Subcutaneous adipose tissue (tissue), 4 donors: ENCODE results near the gene MRO. TPM values are rescaled to one million over a fixed set of nuclear protein-coding genes. Genes with fewer than 3 reads are reported as not detected.

Experiments used
- total RNA-seq, 4 donors: library from RNA; depleted of rRNA; stranded (reverse); fragments of >200 nt; gene quantifications; one replicate each; pipeline ENCODE4 v1.1.0, GENCODE V29; 2016
- TF ChIP-seq, protein P1 (sequence below): fragments of 450-650 bp; IDR thresholded peaks from one replicate; pipeline ENCODE4 v1.5.1; 2016; ENCODE audit warnings: low read depth, mild to moderate bottlenecking, control low read depth, antibody characterized with exemption, moderate library complexity

Gene MRO
- total RNA-seq, 4 donors from 2014 or later = 0.49 to 3.2 (median 1.7) TPM

DNA sequence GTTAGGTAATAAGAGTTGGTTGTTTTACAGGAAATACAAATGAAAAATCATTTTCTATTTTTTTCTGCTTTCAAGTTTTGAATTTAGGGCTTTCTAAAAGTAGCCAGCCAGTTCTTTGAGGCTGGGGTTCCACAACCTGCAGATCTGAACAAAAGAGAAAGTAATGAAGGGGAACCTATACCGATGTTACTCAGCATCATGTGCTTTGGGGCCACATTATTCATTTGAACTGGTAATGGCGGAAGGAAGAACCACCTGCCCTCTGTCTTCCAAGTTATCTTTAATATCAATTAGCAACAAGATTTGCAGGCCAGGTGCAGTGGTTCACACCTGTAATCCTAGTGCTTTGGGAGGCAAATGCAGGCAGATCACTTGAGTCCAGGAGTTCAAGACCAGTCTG lies 12.9 kb upstream of the MRO start:
- TF ChIP-seq, protein P1, sequence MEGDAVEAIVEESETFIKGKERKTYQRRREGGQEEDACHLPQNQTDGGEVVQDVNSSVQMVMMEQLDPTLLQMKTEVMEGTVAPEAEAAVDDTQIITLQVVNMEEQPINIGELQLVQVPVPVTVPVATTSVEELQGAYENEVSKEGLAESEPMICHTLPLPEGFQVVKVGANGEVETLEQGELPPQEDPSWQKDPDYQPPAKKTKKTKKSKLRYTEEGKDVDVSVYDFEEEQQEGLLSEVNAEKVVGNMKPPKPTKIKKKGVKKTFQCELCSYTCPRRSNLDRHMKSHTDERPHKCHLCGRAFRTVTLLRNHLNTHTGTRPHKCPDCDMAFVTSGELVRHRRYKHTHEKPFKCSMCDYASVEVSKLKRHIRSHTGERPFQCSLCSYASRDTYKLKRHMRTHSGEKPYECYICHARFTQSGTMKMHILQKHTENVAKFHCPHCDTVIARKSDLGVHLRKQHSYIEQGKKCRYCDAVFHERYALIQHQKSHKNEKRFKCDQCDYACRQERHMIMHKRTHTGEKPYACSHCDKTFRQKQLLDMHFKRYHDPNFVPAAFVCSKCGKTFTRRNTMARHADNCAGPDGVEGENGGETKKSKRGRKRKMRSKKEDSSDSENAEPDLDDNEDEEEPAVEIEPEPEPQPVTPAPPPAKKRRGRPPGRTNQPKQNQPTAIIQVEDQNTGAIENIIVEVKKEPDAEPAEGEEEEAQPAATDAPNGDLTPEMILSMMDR = no peak

- TF ChIP-seq, protein P1 = no peak
Measured at GRCh38 chr18:50830544-50830943, 10.7 kb upstream of the MRO start.

GRCh38 chr18:50829644-50830043 lies 9.8 kb upstream of the MRO start:
- TF ChIP-seq, protein P1 = no peak

DNA sequence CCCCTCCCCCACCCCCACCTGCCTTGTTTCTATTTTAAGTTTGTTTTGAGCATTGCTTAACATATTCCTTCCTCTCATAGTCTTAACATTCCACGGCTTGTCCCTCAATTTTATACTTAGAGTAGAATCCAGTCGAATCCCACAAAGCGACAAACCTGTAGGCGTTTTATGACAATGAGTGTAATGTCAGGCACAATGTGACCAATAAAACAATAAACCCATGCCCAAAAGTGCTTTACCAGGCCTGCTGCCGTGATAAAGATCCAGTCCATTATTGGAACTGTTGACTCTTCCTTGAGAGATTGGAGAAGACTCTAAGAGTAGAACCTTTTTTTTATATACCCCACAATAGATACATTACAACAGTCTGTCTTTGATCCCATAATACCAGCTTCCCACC lies 6.2 kb upstream of the MRO start:
- TF ChIP-seq, protein P1 = no peak

GRCh38 chr18:50825621-50826020 lies 5.8 kb upstream of the MRO start:
- TF ChIP-seq, protein P1 = no peak

DNA sequence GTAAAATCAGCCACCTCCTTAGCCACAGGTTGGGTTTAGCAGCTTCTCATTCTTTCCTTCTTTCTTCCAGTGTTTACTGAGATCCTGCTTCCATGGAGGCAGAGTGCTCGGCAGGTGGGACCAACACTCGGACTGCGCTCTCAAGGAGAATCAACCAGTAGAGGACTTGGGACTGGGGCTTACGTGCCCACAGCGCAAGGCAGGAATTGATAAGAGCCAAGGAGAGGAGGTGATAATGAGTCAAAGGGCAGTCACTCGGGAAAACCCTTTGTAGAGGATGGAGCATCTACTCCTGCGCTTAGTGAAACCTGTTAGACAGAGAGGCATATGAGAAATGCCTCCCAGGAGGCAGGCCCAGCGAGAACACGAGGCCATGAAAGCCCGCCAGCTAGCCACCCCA lies 2.9 kb upstream of the MRO start:
- TF ChIP-seq, protein P1 = no peak

DNA sequence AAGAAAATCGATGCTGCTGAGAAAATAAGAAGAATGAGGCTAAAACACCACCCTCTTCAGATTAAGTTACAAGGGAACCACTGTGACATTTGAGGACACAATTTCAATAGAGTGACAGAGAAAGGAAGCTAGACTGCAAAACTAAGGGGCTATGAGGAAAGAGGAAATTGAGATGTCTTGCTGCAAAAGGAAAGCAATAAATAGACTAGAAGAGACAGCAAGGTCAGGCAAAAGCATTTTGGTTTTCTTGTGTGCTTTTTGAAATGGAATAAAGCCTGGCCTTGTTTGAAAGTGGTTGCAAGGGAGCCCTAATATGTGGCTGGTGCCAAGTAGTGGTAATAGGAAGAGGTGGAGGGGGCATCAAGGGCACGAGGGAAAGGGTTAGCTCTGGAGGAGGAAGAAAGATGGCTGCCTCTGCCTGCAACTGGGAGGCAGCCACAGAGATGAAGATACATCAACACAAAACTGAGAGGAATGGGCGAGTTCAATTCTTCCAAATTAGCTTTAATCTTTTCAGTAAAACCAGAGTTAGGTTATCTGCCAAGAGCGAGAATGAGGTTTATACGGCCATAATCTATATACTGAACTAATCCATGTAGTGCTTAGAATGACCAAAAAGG lies 1.2 kb upstream of the MRO start:
- TF ChIP-seq, protein P1 = no peak
